ENCODE measurements around the gene TP73.
"Not testable (repeated sequence)": the region's sequence is repeated elsewhere in the genome, so short reads cannot be mapped to it uniquely, and the experiment has no call there.

TP73 gene

GRCh38 chr1:3747522-3747848, 95.2 kb downstream of the TP73 start:
- peaks cover 10% of the 10 kb centered on the region; the same call in 1 of the 2 replicates for H3K4me1 ChIP-seq (ENCODE audit: control insufficient read depth, low read length)
- TF ChIP-seq EZH2phosphoT487 (IDR thresholded peaks at IDR 0.05; ENCODE audit: borderline replicate concordance, low read length) = no peak
- TF ChIP-seq, protein P1, sequence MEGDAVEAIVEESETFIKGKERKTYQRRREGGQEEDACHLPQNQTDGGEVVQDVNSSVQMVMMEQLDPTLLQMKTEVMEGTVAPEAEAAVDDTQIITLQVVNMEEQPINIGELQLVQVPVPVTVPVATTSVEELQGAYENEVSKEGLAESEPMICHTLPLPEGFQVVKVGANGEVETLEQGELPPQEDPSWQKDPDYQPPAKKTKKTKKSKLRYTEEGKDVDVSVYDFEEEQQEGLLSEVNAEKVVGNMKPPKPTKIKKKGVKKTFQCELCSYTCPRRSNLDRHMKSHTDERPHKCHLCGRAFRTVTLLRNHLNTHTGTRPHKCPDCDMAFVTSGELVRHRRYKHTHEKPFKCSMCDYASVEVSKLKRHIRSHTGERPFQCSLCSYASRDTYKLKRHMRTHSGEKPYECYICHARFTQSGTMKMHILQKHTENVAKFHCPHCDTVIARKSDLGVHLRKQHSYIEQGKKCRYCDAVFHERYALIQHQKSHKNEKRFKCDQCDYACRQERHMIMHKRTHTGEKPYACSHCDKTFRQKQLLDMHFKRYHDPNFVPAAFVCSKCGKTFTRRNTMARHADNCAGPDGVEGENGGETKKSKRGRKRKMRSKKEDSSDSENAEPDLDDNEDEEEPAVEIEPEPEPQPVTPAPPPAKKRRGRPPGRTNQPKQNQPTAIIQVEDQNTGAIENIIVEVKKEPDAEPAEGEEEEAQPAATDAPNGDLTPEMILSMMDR (IDR thresholded peaks at IDR 0.05; ENCODE audit: low read depth, low read length, poor library complexity, severe bottlenecking) = no peak
- no peaks in the 10 kb centered on the region for H3K9me3 ChIP-seq (ENCODE audit: control insufficient read depth, insufficient read depth, low read length)
- peak overlapping the region; percentile 68 for H3K4me3 ChIP-seq (ENCODE audit: low read length)
- H3K36me3 ChIP-seq (ENCODE audit: control insufficient read depth, low read length) = no peaks in the 10 kb centered on the region
- peaks cover 6% of the 10 kb centered on the region; the same call in 1 of the 2 replicates for H3K27me3 ChIP-seq (ENCODE audit: control insufficient read depth, low read length)
- H3K27ac ChIP-seq (ENCODE audit: low read depth, low read length) = no peak overlapping the region
- H3F3A ChIP-seq (ENCODE audit: control insufficient read depth, insufficient read depth) = no peaks in the 10 kb centered on the region
- H3K9me2 ChIP-seq (replicated peaks; ENCODE audit: control insufficient read depth, low read length) = no peaks in the 10 kb centered on the region
- peaks cover 5% of the 10 kb centered on the region; the same call in 1 of the 2 replicates for H4K20me1 ChIP-seq (ENCODE audit: control insufficient read depth, insufficient read depth, low read depth, low read length)
- H3K79me2 ChIP-seq (ENCODE audit: control insufficient read depth, low read length) = no peaks in the 10 kb centered on the region
- peak overlapping the region; percentile 68 for H3K4me2 ChIP-seq (ENCODE audit: low read length)

DNA sequence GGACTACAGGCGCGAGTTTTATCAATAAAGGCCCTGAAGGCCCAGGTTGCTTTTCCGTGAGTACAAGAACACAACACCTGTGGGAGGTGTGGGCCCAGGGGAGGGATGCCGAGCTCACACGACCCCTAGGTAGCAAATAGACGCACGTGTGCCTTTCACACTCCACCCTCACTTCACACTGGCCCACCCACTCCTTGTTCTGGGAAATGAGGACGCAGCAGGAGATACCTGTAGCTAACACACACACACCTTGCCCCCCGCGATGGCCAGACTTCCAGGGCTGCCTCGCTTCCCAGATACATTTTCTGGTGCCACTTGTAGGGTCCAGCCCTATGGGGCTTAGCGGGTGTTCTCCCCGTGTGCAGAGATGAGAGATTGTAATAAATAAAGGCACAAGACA, 95.6 kb downstream of the TP73 start:
- Histone ChIP-seq H3K27ac (ENCODE audit: low read depth, low read length) (no peak overlapping the region), H3K27me3 (ENCODE audit: control insufficient read depth, low read length) (peaks cover 6% of the 10 kb centered on the region; the same call in 1 of the 2 replicates), H3K79me2 (ENCODE audit: control insufficient read depth, low read length) (no peaks in the 10 kb centered on the region), H4K20me1 (ENCODE audit: control insufficient read depth, insufficient read depth, low read depth, low read length) (peaks cover 5% of the 10 kb centered on the region; the same call in 1 of the 2 replicates), H3K36me3 (ENCODE audit: control insufficient read depth, low read length) (no peaks in the 10 kb centered on the region), H3K4me2 (ENCODE audit: low read length) (peak overlapping the region; percentile 68), H3K4me3 (ENCODE audit: low read length) (peak overlapping the region; percentile 68), H3K9me2 (replicated peaks; ENCODE audit: control insufficient read depth, low read length) (no peaks in the 10 kb centered on the region), H3K4me1 (ENCODE audit: control insufficient read depth, low read length) (peaks cover 10% of the 10 kb centered on the region; the same call in 1 of the 2 replicates), H3K9me3 (ENCODE audit: control insufficient read depth, insufficient read depth, low read length) (no peaks in the 10 kb centered on the region), H3F3A (ENCODE audit: control insufficient read depth, insufficient read depth) (no peaks in the 10 kb centered on the region)
- TF ChIP-seq EZH2phosphoT487 (IDR thresholded peaks at IDR 0.05; ENCODE audit: borderline replicate concordance, low read length) = no peak
- TF ChIP-seq, protein P1 (IDR thresholded peaks at IDR 0.05; ENCODE audit: low read depth, low read length, poor library complexity, severe bottlenecking) = no peak

DNA sequence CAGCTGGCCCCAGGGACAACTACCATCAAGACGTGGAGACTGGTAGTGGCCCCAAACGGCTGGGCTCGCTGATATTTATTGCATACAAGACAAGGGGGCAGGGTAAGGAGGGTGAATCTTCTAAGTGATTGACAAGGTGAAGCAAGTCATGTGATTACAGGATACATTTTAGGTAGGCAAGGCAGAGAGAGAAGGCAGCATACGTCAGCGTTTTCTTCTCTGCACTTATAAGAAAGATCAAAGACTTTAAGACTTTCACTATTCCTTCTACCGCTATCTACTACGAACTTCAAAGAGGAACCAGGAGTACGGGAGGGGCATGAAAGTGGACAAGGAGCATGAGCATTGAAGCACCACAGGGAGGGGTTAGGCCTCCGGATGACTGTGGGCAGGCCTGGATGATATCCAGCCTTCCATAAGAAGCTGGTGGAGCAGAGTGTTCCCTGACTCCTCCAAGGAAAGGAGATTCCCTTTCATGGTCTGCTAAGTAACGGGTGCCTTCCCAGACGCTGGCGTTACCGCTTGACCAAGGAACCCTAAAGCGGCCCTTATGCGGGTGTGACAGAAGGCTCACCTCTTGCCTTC, 96.1 kb downstream of the TP73 start:
- H3K27me3 ChIP-seq (ENCODE audit: control insufficient read depth, low read length); H3K4me3 ChIP-seq (ENCODE audit: low read length); H3F3A ChIP-seq (ENCODE audit: control insufficient read depth, insufficient read depth); H3K9me2 ChIP-seq (replicated peaks; ENCODE audit: control insufficient read depth, low read length); H3K4me1 ChIP-seq (ENCODE audit: control insufficient read depth, low read length); H3K4me2 ChIP-seq (ENCODE audit: low read length); H3K79me2 ChIP-seq (ENCODE audit: control insufficient read depth, low read length); H3K27ac ChIP-seq (ENCODE audit: low read depth, low read length); H4K20me1 ChIP-seq (ENCODE audit: control insufficient read depth, insufficient read depth, low read depth, low read length); H3K9me3 ChIP-seq (ENCODE audit: control insufficient read depth, insufficient read depth, low read length); H3K36me3 ChIP-seq (ENCODE audit: control insufficient read depth, low read length): not testable (repeated sequence)

DNA sequence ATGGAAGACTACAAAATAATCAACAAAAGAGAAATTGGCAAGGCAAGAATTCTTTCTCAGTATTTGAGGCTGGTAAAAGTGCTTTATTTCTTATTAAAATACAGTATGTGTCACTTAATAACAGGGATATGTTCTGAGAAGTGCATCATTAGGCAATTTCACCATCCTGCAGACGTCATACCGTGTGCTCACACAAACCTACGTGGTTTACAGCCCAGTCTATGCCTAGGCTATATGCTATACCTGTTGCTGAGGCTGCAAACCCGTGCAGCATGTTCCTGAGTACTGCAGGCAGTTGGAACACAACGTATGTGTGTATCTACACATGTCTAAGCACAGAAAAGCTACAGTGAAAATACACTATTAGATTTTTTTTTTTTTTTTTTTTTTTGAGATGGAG, 97.2 kb downstream of the TP73 start:
- peaks cover 6% of the 10 kb centered on the region; the same call in 1 of the 2 replicates for H3K27me3 ChIP-seq (ENCODE audit: control insufficient read depth, low read length)
- H3K4me1 ChIP-seq (ENCODE audit: control insufficient read depth, low read length) = peaks cover 10% of the 10 kb centered on the region; the same call in 1 of the 2 replicates
- no peaks in the 10 kb centered on the region for H3K9me2 ChIP-seq (replicated peaks; ENCODE audit: control insufficient read depth, low read length)
- H3K36me3 ChIP-seq (ENCODE audit: control insufficient read depth, low read length) = no peaks in the 10 kb centered on the region
- H3K9me3 ChIP-seq (ENCODE audit: control insufficient read depth, insufficient read depth, low read length) = no peaks in the 10 kb centered on the region
- H3F3A ChIP-seq (ENCODE audit: control insufficient read depth, insufficient read depth) = no peaks in the 10 kb centered on the region
- H3K79me2 ChIP-seq (ENCODE audit: control insufficient read depth, low read length) = no peaks in the 10 kb centered on the region
- H3K4me3 ChIP-seq (ENCODE audit: low read length) = no peak overlapping the region
- H4K20me1 ChIP-seq (ENCODE audit: control insufficient read depth, insufficient read depth, low read depth, low read length) = peaks cover 5% of the 10 kb centered on the region; the same call in 1 of the 2 replicates
- no peak overlapping the region for H3K27ac ChIP-seq (ENCODE audit: low read depth, low read length)
- TF ChIP-seq, protein P1 (IDR thresholded peaks at IDR 0.05; ENCODE audit: low read depth, low read length, poor library complexity, severe bottlenecking) = no peak
- TF ChIP-seq EZH2phosphoT487 (IDR thresholded peaks at IDR 0.05; ENCODE audit: borderline replicate concordance, low read length) = no peak
- no peak overlapping the region for H3K4me2 ChIP-seq (ENCODE audit: low read length)

Measured in DOHH2 (cell line).